GM12878 (cell line): ENCODE data around the gene SMKR1. TPM values are rescaled to one million over a fixed set of nuclear protein-coding genes. Genes with fewer than 3 reads are reported as not detected.

Experiments used
- ATAC-seq: fragments of 200-7000 bp; cut with Tn5 transposase; 3 replicates; pipeline ENCODE4 v1.9.1; 2020; ENCODE audit warnings: mild to moderate bottlenecking, moderate library complexity
- BruUV-seq: library from RNA; stranded (reverse); fragments of 400-500 nt; replicated peaks from 2 replicates; lab custom pipeline; 2021; lab: Mats Ljungman, UMichigan
- CTCF ChIA-PET: fragments of 300-600 bp; sonication (Branson Sonifier 250); formaldehyde crosslinking; extraction: SDS; loops from one replicate; lab custom pipeline; 2021; ENCODE audit warnings: inconsistent platforms; lab: Yijun Ruan, JAX
- POLR2A ChIA-PET: fragments of 350-600 bp; formaldehyde crosslinking; extraction: SDS; loops from one replicate; lab custom pipeline; 2021; ENCODE audit warnings: inconsistent platforms; lab: Charles Lee
- RAD21 ChIA-PET: fragments of 300-600 bp; sonication (Branson Sonifier 250); formaldehyde crosslinking; loops from one replicate; lab custom pipeline; 2023; ENCODE audit warnings: antibody characterized with exemption; ENCODE audit not compliant: unreplicated experiment; lab: Charles Lee
- SMC1A ChIA-PET: fragments of 300-600 bp; sonication (Branson Sonifier 250); formaldehyde crosslinking; loops from one replicate; lab custom pipeline; 2023; ENCODE audit not compliant: unreplicated experiment, uncharacterized antibody; lab: Charles Lee
- DNase-seq: peaks from one replicate; pipeline ENCODE4 v3.0.0-alpha.2; 2011; ENCODE audit warnings: low read depth, low spot score
- FAIRE-seq: peaks from 3 replicates; lab custom pipeline; 2011; peaks lifted over from hg19 to GRCh38; lab: Jason Lieb, UNC
- H2AFZ ChIP-seq: 2 replicates; pipeline ENCODE4 v1.6.0; 2011; ENCODE audit warnings: low read depth, low read length, control low read depth; ENCODE audit not compliant: control insufficient read depth
- H3K27ac ChIP-seq: 2 replicates; pipeline ENCODE4 v1.5.1; 2011; ENCODE audit warnings: control low read depth; ENCODE audit not compliant: control insufficient read depth, insufficient read depth
- H3K27me3 ChIP-seq, 2 experiments: replicated peaks in 1 of 2; 2 replicates each; pipeline versions ENCODE4 v1.6.0 to v1.6.1; 2011; ENCODE audit warnings: low read length in 1 of 2; ENCODE audit not compliant: control insufficient read depth in 2 of 2, insufficient read depth in 2 of 2
- H3K36me3 ChIP-seq, 2 experiments: 2 replicates each; pipeline ENCODE4 v1.5.1; 2011; ENCODE audit warnings: low read length in 1 of 2; ENCODE audit not compliant: control insufficient read depth in 2 of 2, insufficient read depth in 2 of 2
- H3K4me1 ChIP-seq: 2 replicates; pipeline ENCODE4 v1.6.1; 2011; ENCODE audit warnings: mild to moderate bottlenecking, low read length, moderate library complexity, mixed read lengths; ENCODE audit not compliant: control insufficient read depth, insufficient read depth
- H3K4me2 ChIP-seq: 2 replicates; pipeline ENCODE4 v1.6.0; 2011; ENCODE audit warnings: control low read depth; ENCODE audit not compliant: control insufficient read depth, insufficient read depth
- H3K4me3 ChIP-seq: fragments of 200-600 bp; sonication (generic); 2 replicates; pipeline ENCODE4 v1.5.1; 2016
- H3K79me2 ChIP-seq: 2 replicates; pipeline ENCODE4 v1.6.0; 2011; ENCODE audit warnings: low read length; ENCODE audit not compliant: control insufficient read depth, insufficient read depth
- H3K9ac ChIP-seq: 2 replicates; pipeline ENCODE4 v1.8.0; 2011; ENCODE audit warnings: low read length, control low read depth, mixed read lengths; ENCODE audit not compliant: control insufficient read depth, insufficient read depth
- H3K9me3 ChIP-seq: replicated peaks from 3 replicates; pipeline ENCODE4 v1.5.1; 2011; ENCODE audit warnings: mild to moderate bottlenecking, low read length; ENCODE audit not compliant: control insufficient read depth, insufficient read depth
- H4K20me1 ChIP-seq: 2 replicates; pipeline ENCODE4 v1.6.0; 2011; ENCODE audit not compliant: control insufficient read depth, insufficient read depth
- ATF3 ChIP-seq: IDR thresholded peaks from 2 replicates; pipeline ENCODE4 v1.6.1; 2011; ENCODE audit warnings: low read depth, mild to moderate bottlenecking, low read length, moderate library complexity, borderline replicate concordance; ENCODE audit errors: extremely low read depth
- ATF7 ChIP-seq: fragments of 450-650 bp; IDR thresholded peaks from 2 replicates; pipeline ENCODE4 v1.6.1; 2016; ENCODE audit warnings: low read depth, mild to moderate bottlenecking
- MEF2A ChIP-seq: IDR thresholded peaks from 2 replicates; pipeline ENCODE4 v1.6.1; 2011; ENCODE audit warnings: low read depth, mild to moderate bottlenecking, low read length, moderate library complexity; ENCODE audit not compliant: insufficient read depth
- PBX3 ChIP-seq: IDR thresholded peaks from 2 replicates; pipeline ENCODE4 v1.6.1; 2011; ENCODE audit warnings: mild to moderate bottlenecking, low read depth, low read length, moderate library complexity; ENCODE audit not compliant: insufficient replicate concordance
- SRF ChIP-seq, 2 experiments: IDR thresholded peaks; 2 replicates each; pipeline ENCODE4 v1.6.1; 2011; ENCODE audit warnings: low read depth in 2 of 2, low read length in 2 of 2, mild to moderate bottlenecking in 1 of 2, moderate library complexity in 1 of 2
- SUPT20H ChIP-seq: IDR thresholded peaks from 2 replicates; pipeline ENCODE4 v1.6.1; 2011; ENCODE audit warnings: low read depth, mild to moderate bottlenecking, low read length, moderate library complexity, borderline replicate concordance; ENCODE audit not compliant: control insufficient read depth
- TCF3 ChIP-seq: IDR thresholded peaks from 2 replicates; pipeline ENCODE4 v1.6.1; 2012; ENCODE audit warnings: low read depth, mild to moderate bottlenecking, low read length, borderline replicate concordance; ENCODE audit not compliant: insufficient read depth
- ZNF207 ChIP-seq: fragments of 450-650 bp; IDR thresholded peaks from 2 replicates; pipeline ENCODE4 v1.6.1; 2014; ENCODE audit warnings: antibody characterized with exemption, mild to moderate bottlenecking, borderline replicate concordance
- WGBS: methylation state at CpG from one replicate; pipeline ENCODE4 v1.1.6; 2016; ENCODE audit warnings: low lambda C conversion rate; ENCODE audit not compliant: insufficient replicate concordance, insufficient coverage; ENCODE audit errors: missing lambda C conversion rate; 5-methylcytosine and 5-hydroxymethylcytosine counted together
- in situ Hi-C: fragments of 300-500 bp; cut with MboI; formaldehyde crosslinking; loops from 9 replicates; pipeline ENCODE4 v1.14.3; 2018; ENCODE audit warnings: mixed read lengths
- intact Hi-C: fragments of 100-400 bp; cut with micrococcal nuclease; formaldehyde crosslinking; loops from one replicate; pipeline ENCODE4 v1.14.2; 2022; ENCODE audit not compliant: unreplicated experiment
- polyA plus RNA-seq, 11 experiments: library from polyadenylated mRNA; depleted of rRNA in 4 of 11; unstranded in 6 of 11; stranded (reverse) in 5 of 11; fragments of >200 nt; fragmentation: Nextera tagmentation in 4 of 11; fragmentation: Illumina TruSeq in 1 of 11; extraction: Ambion mirVana in 4 of 11; extraction: Trizol in 1 of 11; gene quantifications; 1 replicate in 1 of 11; 2 replicates in 10 of 11; pipeline versions ENCODE4 v1.2.1 to v1.2.3, GENCODE V29; 2011 to 2016; ENCODE audit warnings: inconsistent platforms in 2 of 11, missing spikeins in 2 of 11, low read depth in 1 of 11
- total RNA-seq, 4 experiments: library from RNA; depleted of rRNA in 3 of 4; stranded (reverse); fragments of >200 nt in 3 of 4; fragmentation: Illumina TruSeq in 1 of 4; extraction: Trizol in 1 of 4; gene quantifications; 2 replicates each; pipeline versions ENCODE4 v1.2.1 to v1.2.3, GENCODE V29; 2013 to 2021
- TF ChIP-seq, protein P1 (sequence below): IDR thresholded peaks from 2 replicates; pipeline ENCODE4 v1.6.1; 2012; ENCODE audit warnings: low read depth, low read length, improper control_type of control experiment
- TF ChIP-seq, protein P2 (sequence below): IDR thresholded peaks from 2 replicates; pipeline ENCODE4 v1.6.1; 2011; ENCODE audit warnings: borderline replicate concordance, low read depth, mild to moderate bottlenecking, moderate library complexity, mixed read lengths, low read length; ENCODE audit not compliant: insufficient read depth; ENCODE audit errors: extremely low read length
- TF ChIP-seq, protein P3 (sequence below): IDR thresholded peaks from 2 replicates; pipeline ENCODE4 v1.6.1; 2011; ENCODE audit warnings: borderline replicate concordance, low read depth, mild to moderate bottlenecking, moderate library complexity, low read length; ENCODE audit not compliant: insufficient read depth, poor library complexity, severe bottlenecking

Gene SMKR1
- total and polyA plus RNA-seq, 10 of the 15 experiments (the other 5 are each of a cell fraction or from before 2014, with no cell fraction given): 0.37 to 2.6 (median 0.83) TPM

DNA sequence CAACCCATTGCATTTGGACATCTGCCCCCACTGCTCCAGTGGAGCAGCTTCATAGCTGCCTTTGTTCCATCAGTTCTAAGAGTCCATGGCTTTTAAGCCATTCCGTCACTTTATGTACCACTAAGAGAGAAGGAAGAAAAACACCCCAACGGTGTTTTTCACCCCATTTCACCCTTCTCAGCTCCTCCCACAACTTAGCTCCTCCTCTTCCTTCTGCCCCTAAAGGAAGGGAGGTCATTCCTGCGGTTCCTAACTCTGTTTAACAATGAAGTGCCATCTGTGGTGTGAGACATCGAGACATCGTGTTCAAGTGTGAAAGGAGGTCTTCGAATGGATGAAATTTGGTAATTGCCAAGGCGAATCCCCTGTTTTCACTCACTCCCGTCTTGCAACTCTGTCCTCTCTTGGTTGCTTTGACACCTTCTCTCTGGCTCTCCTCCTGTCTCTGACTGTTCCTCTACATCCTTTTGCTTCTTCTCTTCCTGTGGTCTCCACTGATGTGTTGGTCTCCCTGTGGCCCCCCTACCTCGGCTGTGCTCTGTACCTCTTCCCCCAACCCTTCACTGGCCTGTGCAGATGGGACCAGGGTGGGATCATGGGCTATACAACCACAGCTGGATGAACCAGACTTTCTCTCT is 23.0 kb downstream of the SMKR1 start:
- no peaks in the 10 kb centered on the region for H4K20me1 ChIP-seq
- H2AFZ ChIP-seq: no peak overlapping the region; the same call in 1 of the 2 replicates
- H3K27me3 ChIP-seq: no peaks in the 10 kb centered on the region; a peak in 1 of 4 replicates
- H3K79me2 ChIP-seq: no peaks in the 10 kb centered on the region
- BruUV-seq: no TSS peak
- H3K4me1 ChIP-seq: no peaks in the 10 kb centered on the region
- SMC1A ChIA-PET: no interaction called here
- DNase-seq: no peak
- no peak overlapping the region for H3K4me3 ChIP-seq
- CTCF ChIA-PET: no interaction called here
- H3K9me3 ChIP-seq: no peaks in the 10 kb centered on the region
- TF ChIP-seq, protein P1, sequence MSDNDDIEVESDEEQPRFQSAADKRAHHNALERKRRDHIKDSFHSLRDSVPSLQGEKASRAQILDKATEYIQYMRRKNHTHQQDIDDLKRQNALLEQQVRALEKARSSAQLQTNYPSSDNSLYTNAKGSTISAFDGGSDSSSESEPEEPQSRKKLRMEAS: no peak
- no peak for TF ChIP-seq ATF7
- no peak for TF ChIP-seq MEF2A
- no peak for TF ChIP-seq ZNF207
- H3K4me2 ChIP-seq: no peak overlapping the region
- no peaks in the 10 kb centered on the region for H3K36me3 ChIP-seq
- intact Hi-C loops (no loop called here), in situ Hi-C loops (no loop called here)
- no peak overlapping the region for H3K9ac ChIP-seq
- ATAC-seq: no peak
- POLR2A ChIA-PET: no interaction called here
- no peak overlapping the region for H3K27ac ChIP-seq
- no peak for FAIRE-seq
- WGBS: 32% methylated on average over 9 of the region's 9 CpGs
- RAD21 ChIA-PET: interaction anchor here (0.9 kb wide), 1 partner anchor 10 kb away, joined by 3 read pairs; no protein-coding TSS in a partner anchor

DNA sequence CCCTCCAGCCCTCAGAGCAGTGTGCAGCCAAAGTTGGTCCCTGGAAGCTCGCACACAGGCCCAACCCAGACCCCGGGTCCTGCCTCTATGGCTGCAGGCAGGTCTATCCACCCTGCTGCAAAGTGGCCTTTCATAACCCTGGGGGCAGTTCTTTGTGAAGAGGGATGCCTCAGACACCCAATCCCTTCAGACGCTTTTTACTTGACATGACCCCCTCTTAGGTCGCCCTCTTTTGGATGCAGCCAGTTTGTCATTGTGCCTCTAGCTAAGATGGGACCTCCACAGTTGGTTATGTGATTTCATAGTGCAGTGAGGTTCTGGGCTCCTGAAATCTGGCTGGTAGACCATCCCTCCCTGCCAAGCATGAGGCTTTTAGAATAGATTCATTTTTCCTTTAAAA is 27.3 kb downstream of the SMKR1 start:
- intact Hi-C loops (no loop called here), in situ Hi-C loops (no loop called here)
- no peak for DNase-seq
- no peak overlapping the region for H3K4me3 ChIP-seq
- no peaks in the 10 kb centered on the region for H4K20me1 ChIP-seq
- H3K9me3 ChIP-seq: no peaks in the 10 kb centered on the region
- ATAC-seq: no peak
- H3K4me2 ChIP-seq: no peak overlapping the region
- H2AFZ ChIP-seq: no peak overlapping the region
- H3K79me2 ChIP-seq: no peaks in the 10 kb centered on the region
- no peaks in the 10 kb centered on the region for H3K4me1 ChIP-seq
- H3K9ac ChIP-seq: no peak overlapping the region
- ChIA-PET CTCF (no interaction called here), RAD21 (no interaction called here), POLR2A (no interaction called here), SMC1A (no interaction called here)
- H3K36me3 ChIP-seq: no peaks in the 10 kb centered on the region
- WGBS: 77% methylated on average over 4 of the region's 4 CpGs
- no peak overlapping the region for H3K27ac ChIP-seq
- H3K27me3 ChIP-seq: no peaks in the 10 kb centered on the region
- BruUV-seq: no TSS peak
- no peak for FAIRE-seq
- TF ChIP-seq, protein P2, sequence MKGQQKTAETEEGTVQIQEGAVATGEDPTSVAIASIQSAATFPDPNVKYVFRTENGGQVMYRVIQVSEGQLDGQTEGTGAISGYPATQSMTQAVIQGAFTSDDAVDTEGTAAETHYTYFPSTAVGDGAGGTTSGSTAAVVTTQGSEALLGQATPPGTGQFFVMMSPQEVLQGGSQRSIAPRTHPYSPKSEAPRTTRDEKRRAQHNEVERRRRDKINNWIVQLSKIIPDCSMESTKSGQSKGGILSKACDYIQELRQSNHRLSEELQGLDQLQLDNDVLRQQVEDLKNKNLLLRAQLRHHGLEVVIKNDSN: no peak
- TF ChIP-seq PBX3 (no peak), TCF3 (no peak), SUPT20H (no peak), ATF3 (no peak), SRF (IDR thresholded peaks at IDR 0.05; ENCODE audit: low read depth in 2 of 2, low read length in 2 of 2) (no peak)
- TF ChIP-seq, protein P3, sequence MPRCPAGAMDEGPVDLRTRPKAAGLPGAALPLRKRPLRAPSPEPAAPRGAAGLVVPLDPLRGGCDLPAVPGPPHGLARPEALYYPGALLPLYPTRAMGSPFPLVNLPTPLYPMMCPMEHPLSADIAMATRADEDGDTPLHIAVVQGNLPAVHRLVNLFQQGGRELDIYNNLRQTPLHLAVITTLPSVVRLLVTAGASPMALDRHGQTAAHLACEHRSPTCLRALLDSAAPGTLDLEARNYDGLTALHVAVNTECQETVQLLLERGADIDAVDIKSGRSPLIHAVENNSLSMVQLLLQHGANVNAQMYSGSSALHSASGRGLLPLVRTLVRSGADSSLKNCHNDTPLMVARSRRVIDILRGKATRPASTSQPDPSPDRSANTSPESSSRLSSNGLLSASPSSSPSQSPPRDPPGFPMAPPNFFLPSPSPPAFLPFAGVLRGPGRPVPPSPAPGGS: no peak
